Gastrocnemius medialis (tissue), 4 donors: ENCODE measurements around the gene MAPK12. TPM values are rescaled to one million over a fixed set of nuclear protein-coding genes. Genes with fewer than 3 reads are reported as not detected.

Experiments used
- ATAC-seq, 2 donors: fragments of 150-250 bp; one replicate each; pipeline ENCODE4 v1.9.1; 2016
- DNase-seq, 2 donors: peaks; one replicate each; pipeline ENCODE4 v3.0.0-alpha.2; 2019
- H3K27ac ChIP-seq, 4 donors: fragments of 200-600 bp; sonication (generic); 1 replicate in 1 of 4; 2 replicates in 3 of 4; pipeline ENCODE4 v1.5.1; 2016 to 2018; ENCODE audit warnings: mild to moderate bottlenecking in 2 of 4, moderate library complexity in 1 of 4
- H3K27me3 ChIP-seq, 3 donors: fragments of 200-600 bp; sonication (generic) in 2 of 3; 1 replicate in 1 of 3; 2 replicates in 2 of 3; pipeline versions ENCODE4 v1.5.1 to v1.6.0; 2016 to 2019; ENCODE audit warnings: mild to moderate bottlenecking in 1 of 3, moderate library complexity in 1 of 3
- H3K36me3 ChIP-seq, 2 donors: fragments of 200-600 bp; sonication (generic) in 1 of 2; one replicate each; pipeline ENCODE4 v1.5.1; 2017 to 2018
- H3K4me1 ChIP-seq, 2 donors: fragments of 200-600 bp; sonication (generic) in 1 of 2; one replicate each; pipeline ENCODE4 v1.5.1; 2016 to 2017; ENCODE audit warnings: mild to moderate bottlenecking in 2 of 2
- H3K4me3 ChIP-seq, 4 donors: fragments of 200-600 bp; sonication (generic) in 3 of 4; 1 replicate in 1 of 4; 2 replicates in 3 of 4; pipeline ENCODE4 v1.5.1; 2016 to 2019; ENCODE audit warnings: mild to moderate bottlenecking in 2 of 4
- H3K9me3 ChIP-seq, 3 donors: fragments of 200-600 bp; sonication (generic) in 2 of 3; 1 replicate in 1 of 3; 2 replicates in 2 of 3; pipeline ENCODE4 v1.5.1; 2016 to 2019
- POLR2A ChIP-seq, 2 donors: fragments of 450-650 bp; IDR thresholded peaks; one replicate each; pipeline ENCODE4 v1.6.1; 2017; ENCODE audit warnings: antibody characterized with exemption in 2 of 2, mild to moderate bottlenecking in 2 of 2, moderate library complexity in 2 of 2
- in situ Hi-C, 4 donors: fragments of 200-750 bp; cut with MboI; loops; one replicate each; pipeline versions ENCODE4 v1.15.0 to v1.8.0; 2017; ENCODE audit warnings: low sequenced_read_pairs in 4 of 4
- intact Hi-C: fragments of 100-400 bp; cut with DNase I; formaldehyde crosslinking; loops from one replicate; pipeline ENCODE4 v1.15.1; 2023; ENCODE audit warnings: low total_unique reads
- total RNA-seq, 4 donors: library from RNA; depleted of rRNA; stranded (reverse); fragments of >200 nt; gene quantifications; one replicate each; pipeline versions ENCODE4 v1.1.0 to v1.2.3, GENCODE V29; 2016
- TF ChIP-seq, protein P1 (sequence below), 5 experiments: fragments of 450-650 bp in 3 of 5; fragments of 200-600 bp in 2 of 5; sonication (generic) in 2 of 5; IDR thresholded peaks in 4 of 5; conservative IDR thresholded peaks in 1 of 5; 1 replicate in 4 of 5; 2 replicates in 1 of 5; pipeline ENCODE4 v1.5.1; 2016 to 2019; ENCODE audit warnings: antibody characterized with exemption in 5 of 5, mild to moderate bottlenecking in 3 of 5, moderate library complexity in 3 of 5

The MAPK12 gene
- total RNA-seq, 4 donors from 2014 or later = 126 to 290 (median 219) TPM

DNA sequence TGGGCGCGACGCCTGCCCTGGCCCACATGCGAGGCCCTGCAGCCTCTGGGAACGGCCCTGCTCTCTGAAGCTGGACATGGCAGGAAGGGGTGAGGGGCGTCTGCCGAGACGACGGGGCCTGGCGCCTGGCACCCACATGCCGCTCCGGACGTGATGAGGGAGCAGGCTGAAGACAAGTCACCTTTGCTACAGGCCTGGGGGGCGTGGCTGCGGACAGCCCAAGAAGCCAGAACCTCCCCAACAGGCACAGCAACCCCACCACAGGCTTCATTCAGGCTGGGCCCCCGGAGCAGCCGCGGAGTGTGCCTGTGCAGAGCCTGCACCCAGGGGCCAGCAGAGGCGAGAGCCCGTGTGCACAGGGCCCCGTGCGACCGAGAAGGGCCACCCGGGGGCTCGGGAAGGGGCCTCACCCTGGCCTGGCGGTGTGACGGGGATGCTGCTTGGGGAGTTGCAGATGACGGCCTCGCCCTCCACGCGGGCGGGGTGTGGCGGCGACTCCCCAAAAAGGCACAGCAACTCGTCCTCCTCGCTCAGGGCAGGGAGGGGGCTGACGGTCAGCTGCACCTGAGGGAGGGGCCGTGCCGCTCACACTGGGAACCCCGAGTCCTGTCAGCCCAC is 25.3 kb upstream of the MAPK12 start:
- in situ Hi-C loops (no loop called here), intact Hi-C loops (no loop called here)
- ATAC-seq (no peak), DNase-seq (no peak)
- Histone ChIP-seq H3K4me3 (no peak overlapping the region), H3K4me1 (no peaks in the 10 kb centered on the region), H3K36me3 (no peaks in the 10 kb centered on the region), H3K27me3 (no peaks in the 10 kb centered on the region), H3K9me3 (no peaks in the 10 kb centered on the region), H3K27ac (no peak overlapping the region)
- TF ChIP-seq, protein P1, sequence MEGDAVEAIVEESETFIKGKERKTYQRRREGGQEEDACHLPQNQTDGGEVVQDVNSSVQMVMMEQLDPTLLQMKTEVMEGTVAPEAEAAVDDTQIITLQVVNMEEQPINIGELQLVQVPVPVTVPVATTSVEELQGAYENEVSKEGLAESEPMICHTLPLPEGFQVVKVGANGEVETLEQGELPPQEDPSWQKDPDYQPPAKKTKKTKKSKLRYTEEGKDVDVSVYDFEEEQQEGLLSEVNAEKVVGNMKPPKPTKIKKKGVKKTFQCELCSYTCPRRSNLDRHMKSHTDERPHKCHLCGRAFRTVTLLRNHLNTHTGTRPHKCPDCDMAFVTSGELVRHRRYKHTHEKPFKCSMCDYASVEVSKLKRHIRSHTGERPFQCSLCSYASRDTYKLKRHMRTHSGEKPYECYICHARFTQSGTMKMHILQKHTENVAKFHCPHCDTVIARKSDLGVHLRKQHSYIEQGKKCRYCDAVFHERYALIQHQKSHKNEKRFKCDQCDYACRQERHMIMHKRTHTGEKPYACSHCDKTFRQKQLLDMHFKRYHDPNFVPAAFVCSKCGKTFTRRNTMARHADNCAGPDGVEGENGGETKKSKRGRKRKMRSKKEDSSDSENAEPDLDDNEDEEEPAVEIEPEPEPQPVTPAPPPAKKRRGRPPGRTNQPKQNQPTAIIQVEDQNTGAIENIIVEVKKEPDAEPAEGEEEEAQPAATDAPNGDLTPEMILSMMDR (IDR thresholded peaks at IDR 0.05 in 4 of 5, conservative IDR thresholded peaks at IDR 0.05 in 1 of 5) = no peak
- TF ChIP-seq POLR2A (IDR thresholded peaks at IDR 0.05) = no peak

DNA sequence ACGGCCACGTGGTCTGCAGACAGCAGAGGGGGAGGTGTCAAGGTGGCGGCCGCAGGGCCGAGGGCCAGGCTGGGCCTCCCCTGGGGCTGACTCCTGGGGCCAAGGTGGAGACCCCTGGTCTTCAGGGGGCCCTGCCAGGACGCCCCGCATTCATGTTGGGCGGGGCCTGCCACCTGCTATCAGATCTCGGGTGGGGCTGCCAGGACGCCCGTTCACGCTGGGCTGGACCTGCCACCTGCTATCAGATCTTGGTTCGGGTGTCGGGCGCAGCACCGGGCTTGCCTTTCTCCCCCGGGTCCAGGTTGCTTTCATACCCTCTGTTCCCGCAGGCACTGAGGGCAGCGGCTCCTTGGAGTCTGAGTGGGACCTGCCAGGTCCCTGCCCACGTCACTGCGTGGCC is 24.8 kb upstream of the MAPK12 start:
- TF ChIP-seq, protein P1 (IDR thresholded peaks at IDR 0.05 in 4 of 5, conservative IDR thresholded peaks at IDR 0.05 in 1 of 5) = no peak
- no peak for TF ChIP-seq POLR2A (IDR thresholded peaks at IDR 0.05)
- no peaks in the 10 kb centered on the region for H3K9me3 ChIP-seq
- in situ Hi-C loops (no loop called here), intact Hi-C loops (no loop called here)
- no peak overlapping the region for H3K4me3 ChIP-seq
- no peaks in the 10 kb centered on the region for H3K4me1 ChIP-seq
- H3K36me3 ChIP-seq = peaks cover 0 to 1% of the 10 kb centered on the region in 2 donors
- no peak for DNase-seq
- no peak for ATAC-seq
- no peaks in the 10 kb centered on the region for H3K27me3 ChIP-seq
- H3K27ac ChIP-seq = no peak overlapping the region

DNA sequence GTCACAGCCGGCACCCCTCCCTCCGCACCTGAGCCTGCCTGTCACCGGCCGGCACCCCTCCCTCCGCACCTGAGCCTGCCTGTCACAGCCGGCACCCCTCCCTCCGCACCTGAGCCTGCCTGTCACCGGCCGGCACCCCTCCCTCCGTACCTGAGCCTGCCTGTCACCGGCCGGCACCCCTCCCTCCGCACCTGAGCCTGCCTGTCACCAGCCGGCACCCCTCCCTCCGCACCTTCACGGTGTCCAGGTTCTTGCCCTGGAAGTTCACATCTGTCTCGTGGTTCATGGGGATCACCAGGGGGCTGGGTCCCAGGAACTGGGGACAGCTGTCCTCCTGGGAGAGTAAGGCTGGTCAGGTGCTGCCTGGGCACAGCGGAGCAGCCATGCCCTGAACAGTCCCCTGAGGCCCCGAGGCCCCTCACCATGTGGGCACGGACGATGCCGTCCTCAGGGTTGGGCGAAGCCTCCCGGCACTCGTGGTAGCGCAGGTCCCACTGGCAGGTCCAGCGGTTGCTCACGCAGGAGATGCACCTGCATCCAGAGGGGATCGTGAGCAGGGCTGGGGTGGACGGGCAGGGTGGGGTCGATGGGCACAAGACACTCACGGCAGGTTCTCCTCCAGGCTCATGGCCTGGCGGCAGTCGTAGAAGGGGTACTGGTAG is 24.2 kb upstream of the MAPK12 start:
- DNase-seq (no peak), ATAC-seq (no peak)
- no peaks in the 10 kb centered on the region for H3K27me3 ChIP-seq
- no peak overlapping the region for H3K27ac ChIP-seq
- H3K36me3 ChIP-seq = peaks cover 0 to 6% of the 10 kb centered on the region in 2 donors
- intact Hi-C loops (no loop called here), in situ Hi-C loops (no loop called here)
- no peak overlapping the region for H3K4me3 ChIP-seq
- no peaks in the 10 kb centered on the region for H3K9me3 ChIP-seq
- TF ChIP-seq, protein P1 (IDR thresholded peaks at IDR 0.05 in 4 of 5, conservative IDR thresholded peaks at IDR 0.05 in 1 of 5) = no peak
- TF ChIP-seq POLR2A (IDR thresholded peaks at IDR 0.05) = no peak
- no peaks in the 10 kb centered on the region for H3K4me1 ChIP-seq

GRCh38 chr22:50284479-50284878 is 23.0 kb upstream of the MAPK12 start:
- Histone ChIP-seq H3K27me3 (no peaks in the 10 kb centered on the region), H3K9me3 (no peaks in the 10 kb centered on the region), H3K4me3 (no peak overlapping the region), H3K4me1 (no peaks in the 10 kb centered on the region), H3K36me3 (peaks cover 0 to 6% of the 10 kb centered on the region in 2 donors), H3K27ac (no peak overlapping the region)
- in situ Hi-C loops (no loop called here), intact Hi-C loops (no loop called here)
- ATAC-seq (no peak), DNase-seq (no peak)
- no peak for TF ChIP-seq POLR2A (IDR thresholded peaks at IDR 0.05)
- TF ChIP-seq, protein P1 (IDR thresholded peaks at IDR 0.05 in 4 of 5, conservative IDR thresholded peaks at IDR 0.05 in 1 of 5) = no peak
